Liver (tissue), 3 donors: Measurements from ENCODE around the gene ATXN1.

Source experiments
- EGR1 ChIP-seq, 2 donors: IDR thresholded peaks; 2 replicates each; pipeline ENCODE4 v1.6.1; 2016 to 2018; ENCODE audit warnings: antibody characterized with exemption in 2 of 2, low read depth in 2 of 2
- FOXA1 ChIP-seq: IDR thresholded peaks from 2 replicates; pipeline ENCODE4 v1.6.1; 2016; ENCODE audit warnings: antibody characterized with exemption
- FOXA2 ChIP-seq: IDR thresholded peaks from 2 replicates; pipeline ENCODE4 v1.6.1; 2016; ENCODE audit warnings: antibody characterized with exemption
- GABPA ChIP-seq, 2 donors: IDR thresholded peaks in 1 of 2; conservative IDR thresholded peaks in 1 of 2; 2 replicates each; pipeline ENCODE4 v1.6.1; 2016; ENCODE audit warnings: antibody characterized with exemption in 2 of 2, mild to moderate bottlenecking in 1 of 2, moderate library complexity in 1 of 2
- HNF4G ChIP-seq: IDR thresholded peaks from 2 replicates; pipeline ENCODE4 v1.6.1; 2016; ENCODE audit warnings: antibody characterized with exemption
- RAD21 ChIP-seq, 2 donors: IDR thresholded peaks; 2 replicates each; pipeline ENCODE4 v1.6.1; 2016; ENCODE audit warnings: antibody characterized with exemption in 2 of 2, mild to moderate bottlenecking in 2 of 2
- SP1 ChIP-seq: IDR thresholded peaks from 2 replicates; pipeline ENCODE4 v1.6.1; 2018; ENCODE audit warnings: antibody characterized with exemption, mild to moderate bottlenecking
- TAF1 ChIP-seq: conservative IDR thresholded peaks from 2 replicates; pipeline ENCODE4 v1.6.1; 2016; ENCODE audit warnings: antibody characterized with exemption, mild to moderate bottlenecking
- YY1 ChIP-seq: IDR thresholded peaks from 2 replicates; pipeline ENCODE4 v1.6.1; 2016; ENCODE audit warnings: antibody characterized with exemption, mild to moderate bottlenecking
- TF ChIP-seq, protein P1 (sequence below): fragments of 150-350 bp; IDR thresholded peaks from 2 replicates; pipeline ENCODE4 v1.5.1; 2017; ENCODE audit warnings: improper control_type of control experiment, low read depth, low read length; ENCODE audit not compliant: missing input control
- TF ChIP-seq, protein P2 (sequence below): IDR thresholded peaks from 2 replicates; pipeline ENCODE4 v1.6.1; 2016; ENCODE audit warnings: antibody characterized with exemption
- TF ChIP-seq, protein P3 (sequence below): IDR thresholded peaks from 2 replicates; pipeline ENCODE4 v1.6.1; 2016; ENCODE audit warnings: antibody characterized with exemption, mild to moderate bottlenecking
- TF ChIP-seq, protein P4 (sequence below): IDR thresholded peaks from 2 replicates; pipeline ENCODE4 v1.6.1; 2016; ENCODE audit warnings: antibody characterized with exemption
- donor health status: healthy.
- donor health status: healthy.

DNA sequence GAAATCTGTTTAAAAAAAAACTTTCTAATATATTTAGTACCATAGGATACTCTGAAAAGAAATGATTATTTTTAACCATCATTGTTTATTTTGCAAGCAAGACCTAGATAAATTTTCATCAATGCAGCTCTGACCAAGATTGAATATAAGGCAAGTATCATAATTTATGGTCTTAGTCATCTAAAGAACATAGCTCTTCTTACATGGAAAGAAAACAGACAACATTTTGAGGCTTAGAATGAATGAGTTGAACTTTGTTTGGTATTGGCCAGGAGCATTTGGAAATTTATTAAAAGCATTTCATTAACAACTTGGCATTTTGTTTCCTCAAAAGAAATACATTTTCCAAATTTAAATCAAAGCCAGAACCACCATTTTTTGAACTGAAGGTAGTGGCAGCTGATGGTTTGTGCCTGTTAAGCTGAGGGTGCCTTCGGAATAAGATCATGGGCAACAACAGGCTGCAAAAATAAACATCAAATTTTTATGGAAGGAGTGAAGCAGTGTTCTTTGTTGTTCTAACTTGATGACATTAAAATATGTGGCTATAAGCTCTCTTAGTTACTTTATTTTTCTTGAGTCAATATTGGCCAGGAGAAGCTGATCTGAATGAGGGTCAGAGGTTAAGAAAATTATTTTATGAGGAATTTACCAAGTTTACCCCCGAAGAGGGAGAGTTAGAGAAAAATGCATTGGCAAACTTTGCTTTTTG, 6.7 kb upstream of the ATXN1 start:
- no peak for TF ChIP-seq HNF4G
- TF ChIP-seq, protein P1, sequence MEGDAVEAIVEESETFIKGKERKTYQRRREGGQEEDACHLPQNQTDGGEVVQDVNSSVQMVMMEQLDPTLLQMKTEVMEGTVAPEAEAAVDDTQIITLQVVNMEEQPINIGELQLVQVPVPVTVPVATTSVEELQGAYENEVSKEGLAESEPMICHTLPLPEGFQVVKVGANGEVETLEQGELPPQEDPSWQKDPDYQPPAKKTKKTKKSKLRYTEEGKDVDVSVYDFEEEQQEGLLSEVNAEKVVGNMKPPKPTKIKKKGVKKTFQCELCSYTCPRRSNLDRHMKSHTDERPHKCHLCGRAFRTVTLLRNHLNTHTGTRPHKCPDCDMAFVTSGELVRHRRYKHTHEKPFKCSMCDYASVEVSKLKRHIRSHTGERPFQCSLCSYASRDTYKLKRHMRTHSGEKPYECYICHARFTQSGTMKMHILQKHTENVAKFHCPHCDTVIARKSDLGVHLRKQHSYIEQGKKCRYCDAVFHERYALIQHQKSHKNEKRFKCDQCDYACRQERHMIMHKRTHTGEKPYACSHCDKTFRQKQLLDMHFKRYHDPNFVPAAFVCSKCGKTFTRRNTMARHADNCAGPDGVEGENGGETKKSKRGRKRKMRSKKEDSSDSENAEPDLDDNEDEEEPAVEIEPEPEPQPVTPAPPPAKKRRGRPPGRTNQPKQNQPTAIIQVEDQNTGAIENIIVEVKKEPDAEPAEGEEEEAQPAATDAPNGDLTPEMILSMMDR: no peak
- TF ChIP-seq, protein P2, sequence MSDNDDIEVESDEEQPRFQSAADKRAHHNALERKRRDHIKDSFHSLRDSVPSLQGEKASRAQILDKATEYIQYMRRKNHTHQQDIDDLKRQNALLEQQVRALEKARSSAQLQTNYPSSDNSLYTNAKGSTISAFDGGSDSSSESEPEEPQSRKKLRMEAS: no peak
- TF ChIP-seq SP1: no peak
- TF ChIP-seq GABPA (IDR thresholded peaks at IDR 0.05 in 1 of 2, conservative IDR thresholded peaks at IDR 0.05 in 1 of 2): no peak
- TF ChIP-seq YY1: no peak
- TF ChIP-seq, protein P3, sequence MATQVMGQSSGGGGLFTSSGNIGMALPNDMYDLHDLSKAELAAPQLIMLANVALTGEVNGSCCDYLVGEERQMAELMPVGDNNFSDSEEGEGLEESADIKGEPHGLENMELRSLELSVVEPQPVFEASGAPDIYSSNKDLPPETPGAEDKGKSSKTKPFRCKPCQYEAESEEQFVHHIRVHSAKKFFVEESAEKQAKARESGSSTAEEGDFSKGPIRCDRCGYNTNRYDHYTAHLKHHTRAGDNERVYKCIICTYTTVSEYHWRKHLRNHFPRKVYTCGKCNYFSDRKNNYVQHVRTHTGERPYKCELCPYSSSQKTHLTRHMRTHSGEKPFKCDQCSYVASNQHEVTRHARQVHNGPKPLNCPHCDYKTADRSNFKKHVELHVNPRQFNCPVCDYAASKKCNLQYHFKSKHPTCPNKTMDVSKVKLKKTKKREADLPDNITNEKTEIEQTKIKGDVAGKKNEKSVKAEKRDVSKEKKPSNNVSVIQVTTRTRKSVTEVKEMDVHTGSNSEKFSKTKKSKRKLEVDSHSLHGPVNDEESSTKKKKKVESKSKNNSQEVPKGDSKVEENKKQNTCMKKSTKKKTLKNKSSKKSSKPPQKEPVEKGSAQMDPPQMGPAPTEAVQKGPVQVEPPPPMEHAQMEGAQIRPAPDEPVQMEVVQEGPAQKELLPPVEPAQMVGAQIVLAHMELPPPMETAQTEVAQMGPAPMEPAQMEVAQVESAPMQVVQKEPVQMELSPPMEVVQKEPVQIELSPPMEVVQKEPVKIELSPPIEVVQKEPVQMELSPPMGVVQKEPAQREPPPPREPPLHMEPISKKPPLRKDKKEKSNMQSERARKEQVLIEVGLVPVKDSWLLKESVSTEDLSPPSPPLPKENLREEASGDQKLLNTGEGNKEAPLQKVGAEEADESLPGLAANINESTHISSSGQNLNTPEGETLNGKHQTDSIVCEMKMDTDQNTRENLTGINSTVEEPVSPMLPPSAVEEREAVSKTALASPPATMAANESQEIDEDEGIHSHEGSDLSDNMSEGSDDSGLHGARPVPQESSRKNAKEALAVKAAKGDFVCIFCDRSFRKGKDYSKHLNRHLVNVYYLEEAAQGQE: no peak
- no peak for TF ChIP-seq EGR1 (IDR thresholded peaks at IDR 0.05; ENCODE audit: low read depth in 2 of 2)
- no peak for TF ChIP-seq FOXA2
- no peak for TF ChIP-seq RAD21 (IDR thresholded peaks at IDR 0.05)
- no peak for TF ChIP-seq FOXA1
- TF ChIP-seq, protein P4, sequence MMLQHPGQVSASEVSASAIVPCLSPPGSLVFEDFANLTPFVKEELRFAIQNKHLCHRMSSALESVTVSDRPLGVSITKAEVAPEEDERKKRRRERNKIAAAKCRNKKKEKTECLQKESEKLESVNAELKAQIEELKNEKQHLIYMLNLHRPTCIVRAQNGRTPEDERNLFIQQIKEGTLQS: no peak
- no peak for TF ChIP-seq TAF1
